CD4-positive, CD25-positive, alpha-beta regulatory T cell (primary cell): Measurements from ENCODE around the gene TNS2. TPM values are rescaled to one million over a fixed set of nuclear protein-coding genes. Genes with fewer than 3 reads are reported as not detected.

Source experiments
- ATAC-seq, 2 donors: fragments of 150-1000 bp; cut with Tn5 transposase; one replicate each; pipeline ENCODE4 v1.10.0; 2021; ENCODE audit warnings: low read depth in 2 of 2, moderate number of reproducible peaks in 2 of 2, moderate library complexity in 1 of 2
- DNase-seq, 3 donors: peaks; one replicate each; pipeline versions ENCODE4 v3.0.0 to v3.0.0-alpha.2; 2012 to 2022; ENCODE audit warnings: mixed read lengths in 1 of 3
- H3K27ac ChIP-seq: one replicate; pipeline ENCODE4 v1.7.0; 2013; ENCODE audit warnings: mild to moderate bottlenecking, low read length; ENCODE audit not compliant: insufficient read depth, poor library complexity, severe bottlenecking
- H3K27me3 ChIP-seq: one replicate; pipeline ENCODE4 v1.7.0; 2013; ENCODE audit warnings: low read length; ENCODE audit not compliant: control insufficient read depth, insufficient read depth
- H3K36me3 ChIP-seq: one replicate; pipeline ENCODE4 v1.7.0; 2013; ENCODE audit warnings: mild to moderate bottlenecking, low read length, moderate library complexity; ENCODE audit not compliant: control insufficient read depth, insufficient read depth
- H3K4me1 ChIP-seq: 2 replicates; pipeline ENCODE4 v1.7.0; 2013; ENCODE audit warnings: mild to moderate bottlenecking, low read length; ENCODE audit not compliant: insufficient read depth, control insufficient read depth, poor library complexity, severe bottlenecking
- H3K4me3 ChIP-seq: one replicate; pipeline ENCODE4 v1.7.0; 2013; ENCODE audit warnings: low read depth, mild to moderate bottlenecking, low read length, moderate library complexity
- H3K9me3 ChIP-seq, 2 experiments: 1 replicate in 1 of 2; 2 replicates in 1 of 2; pipeline ENCODE4 v1.7.0; 2013; ENCODE audit warnings: low read length in 2 of 2, mild to moderate bottlenecking in 1 of 2, moderate library complexity in 1 of 2; ENCODE audit not compliant: control insufficient read depth in 2 of 2
- H3K27ac Mint-ChIP-seq, 3 donors: one replicate each; pipeline ENCODE4 v1.8.0; 2020 to 2022; ENCODE audit warnings: mild to moderate bottlenecking in 3 of 3, mixed read lengths in 3 of 3, moderate library complexity in 2 of 3
- H3K27me3 Mint-ChIP-seq: one replicate; pipeline ENCODE4 v1.8.0; 2022; ENCODE audit warnings: mild to moderate bottlenecking, mixed read lengths
- H3K36me3 Mint-ChIP-seq: one replicate; pipeline ENCODE4 v1.8.0; 2020; ENCODE audit warnings: mixed read lengths
- H3K4me1 Mint-ChIP-seq, 4 donors: one replicate each; pipeline ENCODE4 v1.8.0; 2020 to 2022; ENCODE audit warnings: mixed read lengths in 4 of 4, mild to moderate bottlenecking in 1 of 4
- H3K4me3 Mint-ChIP-seq, 4 donors: one replicate each; pipeline ENCODE4 v1.8.0; 2020 to 2022; ENCODE audit warnings: mild to moderate bottlenecking in 4 of 4, mixed read lengths in 4 of 4, moderate library complexity in 3 of 4
- H3K9me3 Mint-ChIP-seq, 7 donors: one replicate each; pipeline ENCODE4 v1.8.0; 2020 to 2022; ENCODE audit warnings: mixed read lengths in 7 of 7, mild to moderate bottlenecking in 3 of 7, moderate library complexity in 2 of 7
- polyA plus RNA-seq, 4 donors: library from polyadenylated mRNA; unstranded; fragments of 300-500 nt; fragmentation: Illumina TruSeq; gene quantifications; one replicate each; pipeline ENCODE4 v1.2.3, GENCODE V29; 2021
- total RNA-seq: library from RNA; stranded (reverse); gene quantifications from one replicate; pipeline ENCODE4 v1.2.3, GENCODE V29; 2022

Gene TNS2
- total and polyA plus RNA-seq, 5 donors from 2014 or later = 0.09 to 1.4 TPM; not detected in 3

DNA sequence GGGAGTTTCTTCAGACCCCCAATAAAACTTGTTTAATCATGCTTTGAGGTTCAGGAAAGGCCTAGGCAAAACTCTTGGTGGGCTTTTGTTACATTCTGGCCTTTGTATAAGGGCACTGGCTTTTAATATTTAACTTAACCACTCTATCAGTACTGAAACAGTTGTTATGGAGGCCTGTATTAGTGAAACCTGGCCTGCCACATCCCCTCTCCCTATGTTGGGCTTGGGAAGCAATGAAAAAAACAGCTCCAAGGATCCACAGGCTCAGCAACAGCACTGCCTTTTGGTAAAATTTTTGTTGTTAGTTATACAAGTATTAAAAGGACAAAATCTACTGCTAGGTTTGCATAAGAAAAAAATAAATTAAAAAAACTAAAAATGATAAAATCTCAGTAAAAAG lies 64.1 kb downstream of the TNS2 start:
- H3K36me3 Mint-ChIP-seq = no peaks in the 10 kb centered on the region
- no peaks in the 10 kb centered on the region for H3K9me3 ChIP-seq
- H3K27ac Mint-ChIP-seq = no peak overlapping the region
- DNase-seq = no peak
- no peaks in the 10 kb centered on the region for H3K27me3 ChIP-seq
- ATAC-seq = no peak
- no peaks in the 10 kb centered on the region for H3K4me1 Mint-ChIP-seq
- H3K4me3 Mint-ChIP-seq = no peak overlapping the region
- peaks cover 13% of the 10 kb centered on the region for H3K27me3 Mint-ChIP-seq
- H3K36me3 ChIP-seq = no peaks in the 10 kb centered on the region
- H3K9me3 Mint-ChIP-seq = no peaks in the 10 kb centered on the region
- no peak overlapping the region for H3K27ac ChIP-seq
- no peak overlapping the region for H3K4me3 ChIP-seq
- H3K4me1 ChIP-seq = no peaks in the 10 kb centered on the region

Other genes starting within 250 kb of the TNS2 start
- gene KRT4, start 235.9 kb upstream of the TNS2 start, total RNA-seq = not detected
- not detected for gene KRT4, start 235.9 kb upstream of the TNS2 start, polyA plus RNA-seq
- not detected for gene KRT79, start 215.8 kb upstream of the TNS2 start, total RNA-seq
- gene KRT79, start 215.8 kb upstream of the TNS2 start, polyA plus RNA-seq = not detected
- not detected for gene KRT78, start 201.1 kb upstream of the TNS2 start, total RNA-seq
- gene KRT78, start 201.1 kb upstream of the TNS2 start, polyA plus RNA-seq = not detected
- not detected for gene KRT8, start 145.0 kb upstream of the TNS2 start, total RNA-seq
- gene KRT8, start 145.0 kb upstream of the TNS2 start, polyA plus RNA-seq = under 1 TPM in 2 of 4 donors, not detected in 2; 0.13 to 0.73 TPM
- 2.4 TPM for gene KRT18, start 100.9 kb upstream of the TNS2 start, total RNA-seq
- gene KRT18, start 100.9 kb upstream of the TNS2 start, polyA plus RNA-seq = 10 to 100 TPM in 1 of 4 donors, 1 to 10 TPM in 3; 5.8 to 11.2 (median 6.8) TPM
- 506 TPM for gene EIF4B, start 43.6 kb upstream of the TNS2 start, total RNA-seq
- 100 to 1,000 TPM in 2 of 4 donors, 10 to 100 TPM in 2; 71.3 to 116 (median 103) TPM for gene EIF4B, start 43.6 kb upstream of the TNS2 start, polyA plus RNA-seq
- gene SPRYD3, start 29.3 kb downstream of the TNS2 start, total RNA-seq = 25.9 TPM
- 10 to 100 TPM; 34.1 to 59.2 (median 45.9) TPM for gene SPRYD3, start 29.3 kb downstream of the TNS2 start, polyA plus RNA-seq
- gene IGFBP6, start 47.6 kb downstream of the TNS2 start, total RNA-seq = not detected
- under 1 TPM in 1 of 4 donors, not detected in 3; 0.84 TPM for gene IGFBP6, start 47.6 kb downstream of the TNS2 start, polyA plus RNA-seq
- gene SOAT2, start 53.4 kb downstream of the TNS2 start, total RNA-seq = 0.37 TPM
- gene SOAT2, start 53.4 kb downstream of the TNS2 start, polyA plus RNA-seq = not detected
- 32.6 TPM for gene ZNF740, start 130.7 kb downstream of the TNS2 start, total RNA-seq
- 1 to 10 TPM; 2.3 to 3.1 (median 2.7) TPM for gene ZNF740, start 130.7 kb downstream of the TNS2 start, polyA plus RNA-seq
- gene CSAD, start 130.9 kb downstream of the TNS2 start, total RNA-seq = 68.0 TPM
- gene CSAD, start 130.9 kb downstream of the TNS2 start, polyA plus RNA-seq = 1 to 10 TPM; 1.2 to 2.3 (median 1.6) TPM
- 297 TPM for gene ITGB7, start 157.2 kb downstream of the TNS2 start, total RNA-seq
- gene ITGB7, start 157.2 kb downstream of the TNS2 start, polyA plus RNA-seq = 100 to 1,000 TPM; 279 to 382 (median 330) TPM
- 16.8 TPM for gene RARG, start 182.1 kb downstream of the TNS2 start, total RNA-seq
- gene RARG, start 182.1 kb downstream of the TNS2 start, polyA plus RNA-seq = 1 to 10 TPM; 1.5 to 5.1 (median 2.4) TPM
- 2.7 TPM for gene ESPL1, start 218.2 kb downstream of the TNS2 start, total RNA-seq
- gene ESPL1, start 218.2 kb downstream of the TNS2 start, polyA plus RNA-seq = under 1 TPM in 3 of 4 donors, not detected in 1; 0.05 to 0.24 (median 0.11) TPM
- gene PFDN5, start 245.5 kb downstream of the TNS2 start, total RNA-seq = 506 TPM
- gene PFDN5, start 245.5 kb downstream of the TNS2 start, polyA plus RNA-seq = 1,000 to 10,000 TPM; 1,352 to 1,800 (median 1,601) TPM
- gene MYG1, start 249.6 kb downstream of the TNS2 start, total RNA-seq = 33.9 TPM
- 10 to 100 TPM; 85.0 to 98.1 (median 94.4) TPM for gene MYG1, start 249.6 kb downstream of the TNS2 start, polyA plus RNA-seq